HCT116 (cell line): ENCODE measurements around the gene COQ2. TPM values are rescaled to one million over a fixed set of nuclear protein-coding genes. Genes with fewer than 3 reads are reported as not detected.
A peak's percentile ranks its signal among the peaks of the same experiment; 100 is the strongest.

ENCODE experiments used
- ATAC-seq: fragments of 200-7000 bp; cut with Tn5 transposase; 2 replicates; pipeline ENCODE4 v1.9.1; 2020; ENCODE audit warnings: mild to moderate bottlenecking, moderate library complexity
- BruUV-seq: library from RNA; stranded (reverse); fragments of 400-500 nt; replicated peaks from 2 replicates; lab custom pipeline; 2021; lab: Mats Ljungman, UMichigan
- CTCF ChIA-PET: fragments of 300-600 bp; sonication (Branson Sonifier 250); formaldehyde crosslinking; loops from one replicate; lab custom pipeline; 2021; ENCODE audit warnings: antibody characterized with exemption; lab: Charles Lee
- POLR2A ChIA-PET: fragments of 300-600, 350-600 bp; sonication (Branson Sonifier 250); formaldehyde crosslinking; loops from one replicate; lab custom pipeline; 2021; ENCODE audit warnings: antibody characterized with exemption; lab: Charles Lee
- RAD21 ChIA-PET, 2 experiments: fragments of 300-600 bp; sonication (Branson Sonifier 250); formaldehyde crosslinking; loops; one replicate each; lab custom pipeline; 2023; ENCODE audit warnings: low total read pairs in 2 of 2; ENCODE audit not compliant: uncharacterized antibody in 2 of 2, unreplicated experiment in 2 of 2, low non-redundant PET in 1 of 2; lab: Charles Lee
- DNase-seq: peaks from one replicate; pipeline ENCODE4 v3.0.0-alpha.2; 2010; ENCODE audit warnings: low read depth, low spot score
- H2AFZ ChIP-seq: fragments of 200-600 bp; shearing (Covaris generic), sonication (generic); 2 replicates; pipeline ENCODE4 v1.6.1; 2017; ENCODE audit warnings: low read depth, mixed run types, mixed read lengths, antibody characterized with exemption, low read length; ENCODE audit not compliant: poor library complexity, severe bottlenecking
- H3K27ac ChIP-seq: 2 replicates; pipeline ENCODE4 v1.5.1; 2012; ENCODE audit warnings: low read depth, low read length
- H3K27me3 ChIP-seq: fragments of 200-600 bp; sonication (generic); 2 replicates; pipeline ENCODE4 v1.6.1; 2016; ENCODE audit warnings: mixed run types, low read length, mixed read lengths; ENCODE audit not compliant: insufficient read depth
- H3K36me3 ChIP-seq, 2 experiments: fragments of 200-500 bp in 1 of 2; fragments of 200-600 bp in 1 of 2; sonication (Bioruptor generic) in 1 of 2; sonication (generic) in 1 of 2; 2 replicates each; pipeline versions ENCODE4 v1.5.1 to v1.6.1; 2014 to 2016; ENCODE audit warnings: low read length in 2 of 2, inconsistent platforms in 1 of 2, mixed read lengths in 1 of 2, mixed run types in 1 of 2; ENCODE audit not compliant: insufficient read depth in 2 of 2, control insufficient read depth in 1 of 2
- H3K4me1 ChIP-seq, 2 experiments: fragments of 200-600 bp in 1 of 2; sonication (generic) in 1 of 2; 2 replicates each; pipeline versions ENCODE4 v1.5.1 to v1.6.1; 2012 to 2017; ENCODE audit warnings: low read length in 2 of 2, inconsistent platforms in 1 of 2, mild to moderate bottlenecking in 1 of 2, mixed read lengths in 1 of 2, mixed run types in 1 of 2, moderate library complexity in 1 of 2; ENCODE audit not compliant: insufficient read depth in 2 of 2, control insufficient read depth in 1 of 2
- H3K4me2 ChIP-seq: fragments of 200-600 bp; sonication (generic); 2 replicates; pipeline ENCODE4 v1.6.1; 2017; ENCODE audit warnings: mixed run types, low read length, mixed read lengths
- H3K4me3 ChIP-seq, 2 experiments: fragments of 200-600 bp in 1 of 2; sonication (generic) in 1 of 2; replicated peaks in 1 of 2; 2 replicates each; pipeline ENCODE4 v1.5.1; 2011 to 2016; ENCODE audit warnings: low read length in 2 of 2, control low read depth in 1 of 2, low read depth in 1 of 2, mild to moderate bottlenecking in 1 of 2, mixed read lengths in 1 of 2, mixed run types in 1 of 2
- H3K79me2 ChIP-seq: fragments of 200-600 bp; sonication (generic); 2 replicates; pipeline ENCODE4 v1.6.1; 2017; ENCODE audit warnings: mild to moderate bottlenecking, mixed run types, low read length, moderate library complexity, mixed read lengths; ENCODE audit not compliant: insufficient read depth
- H3K9ac ChIP-seq: fragments of 200-600 bp; sonication (generic); 2 replicates; pipeline ENCODE4 v1.6.1; 2016; ENCODE audit warnings: low read length, mixed read lengths
- H3K9me2 ChIP-seq: fragments of 200-600 bp; sonication (generic), shearing (Covaris generic); 2 replicates; pipeline ENCODE4 v1.6.1; 2017; ENCODE audit warnings: mixed run types, mild to moderate bottlenecking, moderate library complexity; ENCODE audit not compliant: insufficient read depth
- H3K9me3 ChIP-seq, 2 experiments: fragments of 200-500 bp in 1 of 2; fragments of 200-600 bp in 1 of 2; sonication (Bioruptor generic) in 1 of 2; sonication (generic) in 1 of 2; 2 replicates each; pipeline ENCODE4 v1.6.1; 2014 to 2017; ENCODE audit warnings: low read length in 2 of 2, mixed read lengths in 2 of 2, inconsistent platforms in 1 of 2, low read depth in 1 of 2, mild to moderate bottlenecking in 1 of 2, mixed run types in 1 of 2, moderate library complexity in 1 of 2; ENCODE audit not compliant: control insufficient read depth in 1 of 2, insufficient read depth in 1 of 2
- H4K20me1 ChIP-seq: fragments of 200-600 bp; sonication (generic), shearing (Covaris generic); 2 replicates; pipeline ENCODE4 v1.6.1; 2017; ENCODE audit warnings: mixed run types, mild to moderate bottlenecking, moderate library complexity; ENCODE audit not compliant: insufficient read depth
- CTCF ChIP-seq, 3 experiments: fragments of 200-600 bp in 1 of 3; sonication (generic) in 1 of 3; IDR thresholded peaks in 2 of 3; conservative IDR thresholded peaks in 1 of 3; 2 replicates each; pipeline ENCODE4 v1.5.1; 2012 to 2017; ENCODE audit warnings: low read depth in 2 of 3, low read length in 2 of 3, antibody characterized with exemption in 1 of 3, borderline replicate concordance in 1 of 3, control low read depth in 1 of 3, mild to moderate bottlenecking in 1 of 3, mixed read lengths in 1 of 3, mixed run types in 1 of 3, moderate library complexity in 1 of 3; ENCODE audit not compliant: insufficient read depth in 1 of 3
- EGR1 ChIP-seq: IDR thresholded peaks from 2 replicates; pipeline ENCODE4 v1.6.1; 2012; ENCODE audit warnings: low read depth
- ELF1 ChIP-seq: IDR thresholded peaks from 2 replicates; pipeline ENCODE4 v1.6.1; 2012; ENCODE audit warnings: low read depth, borderline replicate concordance
- EZH2phosphoT487 ChIP-seq: fragments of 200-600 bp; IDR thresholded peaks from 2 replicates; pipeline ENCODE4 v1.6.1; 2018; ENCODE audit warnings: antibody characterized with exemption, borderline replicate concordance
- FOSL1 ChIP-seq: IDR thresholded peaks from 2 replicates; pipeline ENCODE4 v1.6.1; 2012; ENCODE audit warnings: low read depth
- POLR2AphosphoS5 ChIP-seq: IDR thresholded peaks from 2 replicates; pipeline ENCODE4 v1.6.1; 2011; ENCODE audit warnings: mild to moderate bottlenecking, low read depth, low read length, moderate library complexity
- RAD21 ChIP-seq: IDR thresholded peaks from 2 replicates; pipeline ENCODE4 v1.6.1; 2012; ENCODE audit warnings: low read depth, mild to moderate bottlenecking
- SP1 ChIP-seq: IDR thresholded peaks from 2 replicates; pipeline ENCODE4 v1.6.1; 2012; ENCODE audit warnings: low read depth
- TCF7L2 ChIP-seq: IDR thresholded peaks from 2 replicates; pipeline ENCODE4 v1.7.0; 2011; ENCODE audit warnings: borderline replicate concordance, inconsistent platforms; ENCODE audit not compliant: insufficient read depth, insufficient read length; ENCODE audit errors: extremely low read depth
- YY1 ChIP-seq: IDR thresholded peaks from 2 replicates; pipeline ENCODE4 v1.6.1; 2011; ENCODE audit warnings: low read length, low read depth, moderate library complexity, mild to moderate bottlenecking; ENCODE audit not compliant: insufficient replicate concordance; ENCODE audit errors: extremely low read depth
- intact Hi-C: fragments of 100-400 bp; cut with micrococcal nuclease; formaldehyde crosslinking; loops from 2 replicates; pipeline ENCODE4 v1.10.0; 2022
- total RNA-seq: library from RNA; stranded (reverse); gene quantifications from one replicate; pipeline ENCODE4 v1.2.1, GENCODE V29; 2021; ENCODE audit not compliant: unreplicated experiment
- TF ChIP-seq, protein P1 (sequence below): IDR thresholded peaks from 2 replicates; pipeline ENCODE4 v1.6.1; 2012

COQ2 gene
- total RNA-seq, 1 experiment from 2014 or later = 20.6 TPM

- Histone ChIP-seq H4K20me1 (no peaks in the 10 kb centered on the region), H3K9me3 (no peaks in the 10 kb centered on the region), H3K4me2 (peak overlapping the region; percentile 81), H3K79me2 (peaks cover 38% of the 10 kb centered on the region), H3K36me3 (peaks cover 0 to 7% of the 10 kb centered on the region in 2 experiments; a peak in 1 of 4 replicates), H3K27ac (no peak overlapping the region; the same call in 1 of the 2 replicates), H3K4me3 (peak overlapping the region; percentile 63 to 66), H3K9ac (peak overlapping the region; percentile 83), H3K4me1 (peaks cover 6 to 27% of the 10 kb centered on the region in 2 experiments; a peak in 3 of 4 replicates), H3K27me3 (no peaks in the 10 kb centered on the region), H3K9me2 (no peaks in the 10 kb centered on the region), H2AFZ (no peak overlapping the region)
- ChIA-PET RAD21 (no interaction called here), CTCF (interaction anchor here (0.9 to 2.1 kb wide), 2 partner anchors 8 to 14 kb away, joined by 3 to 11 read pairs; no protein-coding TSS in a partner anchor), POLR2A (no interaction called here)
- DNase-seq = no peak
- no peak for TF ChIP-seq SP1
- no peak for TF ChIP-seq RAD21
- TF ChIP-seq EZH2phosphoT487 = no peak
- no peak for TF ChIP-seq POLR2AphosphoS5
- TF ChIP-seq, protein P1, sequence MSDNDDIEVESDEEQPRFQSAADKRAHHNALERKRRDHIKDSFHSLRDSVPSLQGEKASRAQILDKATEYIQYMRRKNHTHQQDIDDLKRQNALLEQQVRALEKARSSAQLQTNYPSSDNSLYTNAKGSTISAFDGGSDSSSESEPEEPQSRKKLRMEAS = no peak
- no TSS peak for BruUV-seq
- ATAC-seq = no peak
- intact Hi-C loops = loop anchor here (2.0 to 5.0 kb wide), 2 partner anchors 381 to 820 kb away; partner anchors contain the start of gene THAP9
Observed at GRCh38 chr4:83283181-83283580, 1.4 kb downstream of the COQ2 start.

DNA sequence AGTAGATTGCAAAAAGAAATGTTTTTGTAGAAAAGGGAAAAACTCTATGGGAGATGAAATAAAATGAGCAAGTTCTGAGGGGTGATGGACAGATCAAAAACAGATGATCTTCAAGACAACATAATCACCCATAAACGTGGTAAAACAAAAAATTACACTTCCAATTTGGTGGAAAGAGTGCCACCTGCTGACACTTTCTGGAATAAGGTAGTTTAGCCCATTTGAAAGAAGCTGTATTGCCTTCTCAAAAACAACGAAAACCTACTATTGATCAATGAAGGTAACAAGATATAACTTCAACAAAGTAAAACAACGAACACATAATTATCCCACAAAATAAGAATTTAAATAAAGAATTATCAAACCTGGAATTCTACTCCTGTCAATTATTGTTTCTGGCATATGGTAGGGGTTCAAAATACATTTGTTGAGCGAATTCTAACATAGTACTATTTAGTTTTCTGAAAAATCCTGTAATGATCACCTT lies 2.5 kb downstream of the COQ2 start:
- ATAC-seq (no peak), DNase-seq (peak; percentile 58)
- Histone ChIP-seq H3K27me3 (no peaks in the 10 kb centered on the region), H3K9me3 (no peaks in the 10 kb centered on the region), H3K27ac (no peak overlapping the region), H3K36me3 (peaks cover 0 to 8% of the 10 kb centered on the region in 2 experiments; a peak in 1 of 4 replicates), H3K4me2 (peak overlapping the region; percentile 5; the same call in 1 of the 2 replicates), H4K20me1 (no peaks in the 10 kb centered on the region), H3K9ac (no peak overlapping the region), H3K9me2 (no peaks in the 10 kb centered on the region), H3K4me1 (peaks cover 6 to 27% of the 10 kb centered on the region in 2 experiments; a peak in 3 of 4 replicates), H3K79me2 (peaks cover 38% of the 10 kb centered on the region), H3K4me3 (no peak overlapping the region), H2AFZ (no peak overlapping the region)
- ChIA-PET RAD21 (no interaction called here), CTCF (interaction anchor here (0.6 to 1.7 kb wide), 16 partner anchors 8 to 820 kb away, joined by 3 to 10 read pairs (median 4); no protein-coding TSS in a partner anchor), POLR2A (interaction anchor here (0.6 kb wide), 1 partner anchor 8 kb away, joined by 4 read pairs; no protein-coding TSS in a partner anchor)
- no TSS peak for BruUV-seq
- intact Hi-C loops = loop anchor here (1.0 to 5.0 kb wide), 4 partner anchors 227 to 819 kb away; partner anchors contain the start of gene THAP9
- TF ChIP-seq, protein P1 = no peak
- TF ChIP-seq YY1 (no peak), EGR1 (no peak), FOSL1 (no peak), TCF7L2 (no peak), EZH2phosphoT487 (no peak), RAD21 (peak; percentile 79), CTCF (IDR thresholded peaks at IDR 0.05 in 2 of 3, conservative IDR thresholded peaks at IDR 0.05 in 1 of 3; ENCODE audit: borderline replicate concordance in 1 of 3, insufficient read depth in 1 of 3, low read depth in 2 of 3, low read length in 2 of 3) (peak; percentile 65 to 80 (median 68)), ELF1 (no peak)
